Midbrain (tissue), 1 donor: ENCODE results near the gene ADAMTS14.
"Not testable (repeated sequence)": the region's sequence is repeated elsewhere in the genome, so short reads cannot be mapped to it uniquely, and the experiment has no call there.

Experiments used
- DNase-seq: peaks from one replicate; lab custom pipeline; 2025; lab: John Stamatoyannopoulos, UW

The ADAMTS14 gene

GRCh38 chr10:70672165-70673042 is at the start of gene ADAMTS14:
TSS of gene ADAMTS14 (plus strand) at chr10:70672506. CDS start at chr10:70672803, 297 bp downstream.
- DNase-seq: peak; percentile 65

GRCh38 chr10:70622541-70622940 is 49.8 kb upstream of the ADAMTS14 start:
- DNase-seq: no peak

GRCh38 chr10:70622981-70623844 is 49.1 kb upstream of the ADAMTS14 start:
- DNase-seq: no peak

GRCh38 chr10:70626056-70626455 is 46.2 kb upstream of the ADAMTS14 start:
- DNase-seq: no peak

DNA sequence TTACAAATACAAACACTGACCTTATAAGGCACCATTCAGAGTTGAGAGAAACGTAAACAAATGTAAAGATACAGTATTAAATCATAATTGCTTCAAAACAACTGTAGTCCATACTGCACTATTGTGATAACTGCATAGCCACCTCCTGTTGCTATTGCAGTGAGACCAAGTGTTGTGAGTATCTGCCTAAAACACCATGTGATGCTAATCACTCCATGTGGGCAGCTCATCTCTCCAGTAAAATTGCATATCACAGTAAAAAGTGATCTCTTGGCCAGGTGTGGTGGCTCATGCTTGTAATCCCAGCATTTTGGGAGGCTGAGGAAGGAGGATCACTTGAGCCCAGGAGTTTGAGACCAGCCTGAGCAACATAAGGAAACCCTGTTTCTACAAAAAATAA is 43.0 kb upstream of the ADAMTS14 start:
- no peak for DNase-seq

- not testable (repeated sequence) for DNase-seq
These were observed 40.6 kb upstream of the ADAMTS14 start for GRCh38 chr10:70631735-70632134.

DNA sequence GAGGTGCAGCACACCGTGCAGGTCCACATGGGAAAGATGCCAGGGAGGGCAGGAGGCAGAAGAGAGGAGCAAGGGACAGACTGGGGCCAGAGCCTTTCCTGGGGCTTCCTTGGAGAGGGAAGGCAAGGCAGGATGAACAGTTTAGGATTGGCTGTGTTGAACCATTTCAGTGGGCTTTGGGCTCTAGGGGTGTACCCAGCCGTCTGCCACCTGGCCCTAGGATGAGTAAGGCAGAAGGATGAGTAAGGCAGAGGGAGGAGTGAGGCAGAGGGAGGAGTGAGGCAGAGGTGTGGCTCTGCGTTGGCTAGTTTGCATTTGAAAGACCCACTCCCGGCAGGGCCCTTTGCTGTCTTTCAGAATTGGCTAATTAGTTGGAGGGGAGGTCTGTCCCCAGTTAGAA is 38.3 kb upstream of the ADAMTS14 start:
- no peak for DNase-seq

DNA sequence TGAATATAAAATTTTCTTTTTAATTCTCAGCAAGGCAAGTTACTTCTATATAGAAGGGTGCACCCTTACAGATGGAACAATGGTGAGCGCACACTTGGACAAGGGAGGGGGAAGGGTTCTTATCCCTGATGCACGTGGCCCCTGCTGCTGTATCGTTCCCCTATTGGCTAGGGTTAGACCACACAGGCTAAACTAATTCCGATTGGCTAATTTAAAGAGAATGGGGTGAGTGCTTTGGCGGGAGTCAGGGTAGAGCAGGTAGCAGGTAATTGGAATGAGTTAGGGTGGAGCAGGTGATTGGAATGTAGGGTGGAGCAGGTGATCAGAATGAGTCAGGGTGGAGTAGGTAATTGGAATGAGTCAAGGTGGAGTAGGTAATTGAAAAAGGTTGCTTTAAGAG is 37.8 kb upstream of the ADAMTS14 start:
- DNase-seq: not testable (repeated sequence)

DNA sequence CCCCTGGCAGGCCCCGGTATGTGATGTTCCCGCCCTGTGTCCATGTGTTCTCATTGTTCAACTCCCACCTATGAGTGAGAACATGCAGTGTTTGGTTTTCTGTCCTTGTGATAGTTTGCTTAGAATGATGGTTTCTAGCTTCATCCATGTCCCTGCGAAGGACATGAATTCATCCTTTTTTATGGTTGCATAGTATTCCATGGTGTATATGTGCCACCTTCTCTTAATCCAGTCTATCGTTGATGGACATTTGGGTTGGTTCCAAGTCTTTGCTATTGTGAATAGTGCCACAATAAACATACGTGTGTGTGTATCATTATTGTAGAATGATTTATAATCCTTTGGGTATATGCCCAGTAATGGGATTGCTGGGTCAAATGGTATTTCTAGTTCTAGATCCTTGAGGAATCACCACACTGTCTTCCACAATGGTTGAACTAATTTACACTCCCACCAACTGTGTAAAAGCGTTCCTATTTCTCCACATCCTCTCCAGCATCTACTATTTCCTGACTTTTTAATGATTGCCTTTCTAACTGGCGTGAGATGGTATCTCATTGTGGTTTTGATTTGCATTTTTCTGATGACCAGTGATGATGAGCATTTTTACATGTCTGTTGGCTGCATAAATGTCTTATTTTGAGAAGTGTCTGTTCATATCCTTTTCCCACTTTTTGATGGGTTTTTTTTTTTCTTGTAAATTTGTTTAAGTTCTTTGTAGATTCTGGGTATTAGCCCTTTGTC is 32.5 kb upstream of the ADAMTS14 start:
- DNase-seq: not testable (repeated sequence)

DNA sequence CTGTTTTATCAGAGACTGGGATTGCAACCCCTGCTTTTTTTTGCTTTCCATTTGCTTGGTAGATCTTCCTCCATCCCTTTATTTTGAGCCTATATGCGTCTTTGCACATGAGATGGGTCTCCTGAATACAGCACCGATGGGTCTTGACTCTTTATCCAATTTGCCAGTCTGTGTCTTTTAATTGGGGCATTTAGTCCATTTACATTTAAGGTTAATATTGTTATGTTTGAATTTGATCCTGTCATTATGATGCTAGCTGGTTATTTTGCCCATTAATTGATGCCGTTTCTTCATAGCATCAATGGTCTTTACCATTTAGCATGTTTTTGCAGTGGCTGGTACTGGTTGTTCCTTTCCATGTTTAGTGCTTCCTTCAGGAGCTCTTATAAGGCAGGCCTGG is 29.0 kb upstream of the ADAMTS14 start:
- DNase-seq: not testable (repeated sequence)

- DNase-seq: not testable (repeated sequence)
These were observed 27.3 kb upstream of the ADAMTS14 start for GRCh38 chr10:70644959-70645358.

DNA sequence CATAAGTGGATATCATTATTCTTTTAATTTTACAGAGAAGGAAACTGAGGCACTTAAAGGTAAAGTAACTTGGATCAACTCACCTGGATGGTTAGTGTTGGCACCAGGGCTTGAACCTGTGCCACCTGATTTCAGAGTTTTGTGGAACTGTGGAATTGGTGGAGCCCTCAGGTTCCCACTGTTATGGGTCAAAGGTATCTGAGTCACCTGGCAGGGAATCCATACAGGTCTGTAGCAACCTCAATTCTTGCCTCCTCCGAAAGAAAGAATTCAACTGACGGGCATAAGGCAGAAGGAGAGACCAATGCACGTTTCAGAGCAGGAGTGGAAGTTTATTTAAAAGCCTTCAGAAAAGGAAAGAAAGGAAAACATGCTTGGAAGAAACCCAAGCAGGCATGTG is 25.2 kb upstream of the ADAMTS14 start:
- DNase-seq: no peak

- no peak for DNase-seq
These were observed 23.9 kb upstream of the ADAMTS14 start for GRCh38 chr10:70648427-70648826.

DNA sequence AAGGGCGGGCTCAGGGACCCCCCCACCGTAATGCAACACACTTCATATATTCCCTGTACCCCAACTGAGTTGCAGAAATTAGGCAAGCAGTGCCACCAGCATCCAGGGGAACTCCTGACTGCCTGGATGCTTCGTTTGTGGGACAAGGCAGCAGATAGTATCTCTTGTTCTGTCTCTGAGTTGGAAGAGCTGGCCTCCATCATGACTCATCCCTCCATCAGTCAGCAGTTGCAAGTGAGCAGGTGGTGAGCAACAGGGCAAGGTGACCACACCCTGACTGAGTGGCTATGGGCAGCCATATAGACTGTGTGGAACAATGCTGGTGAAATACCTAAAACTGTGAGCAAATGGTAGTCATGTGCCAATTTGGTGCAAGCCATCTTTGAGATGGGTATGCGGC is 22.8 kb upstream of the ADAMTS14 start:
- DNase-seq: no peak

DNA sequence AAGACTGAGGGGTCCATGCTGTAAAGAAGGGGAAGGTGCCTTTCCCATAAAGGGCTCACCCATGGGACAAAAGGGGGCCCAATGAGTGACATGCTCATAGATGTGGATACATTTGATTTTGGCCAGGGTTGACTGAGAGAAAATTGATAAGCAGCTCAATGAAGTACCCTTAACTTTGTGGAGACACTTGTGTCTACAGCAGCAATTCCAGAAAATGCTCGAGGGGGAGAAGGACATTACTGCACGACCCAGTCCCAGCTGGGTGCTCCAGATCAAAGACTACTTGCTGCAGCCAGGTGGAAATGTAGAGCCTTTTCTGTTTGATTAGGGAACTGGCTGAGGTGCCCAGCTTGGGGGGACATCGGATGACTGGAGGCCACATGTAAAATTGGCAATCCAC is 22.2 kb upstream of the ADAMTS14 start:
- no peak for DNase-seq

GRCh38 chr10:70650718-70651117 is 21.6 kb upstream of the ADAMTS14 start:
- no peak for DNase-seq

GRCh38 chr10:70651661-70652060 is 20.6 kb upstream of the ADAMTS14 start:
- DNase-seq: no peak

GRCh38 chr10:70652761-70653657 is 19.3 kb upstream of the ADAMTS14 start:
- no peak for DNase-seq

- DNase-seq: no peak
These were observed 17.0 kb upstream of the ADAMTS14 start for GRCh38 chr10:70655316-70655715.

GRCh38 chr10:70656489-70656888 is 15.8 kb upstream of the ADAMTS14 start:
- DNase-seq: no peak

GRCh38 chr10:70657041-70657440 is 15.3 kb upstream of the ADAMTS14 start:
- no peak for DNase-seq
